OCI-LY1 (cell line): Measurements from ENCODE around the gene SKOR2.

Experiments
- CTCF ChIP-seq: fragments of 200-600 bp; sonication (generic), shearing (Covaris generic); IDR thresholded peaks from 2 replicates; pipeline ENCODE4 v1.5.1; 2017; ENCODE audit warnings: mild to moderate bottlenecking, antibody characterized with exemption, low read length, moderate library complexity, mixed read lengths
- EZH2 ChIP-seq: fragments of 200-600 bp; sonication (generic), shearing (Covaris generic); IDR thresholded peaks from 2 replicates; pipeline ENCODE4 v1.8.0; 2017; ENCODE audit warnings: borderline replicate concordance, mixed run types, mild to moderate bottlenecking, antibody characterized with exemption, low read length, moderate library complexity, mixed read lengths

GRCh38 chr18:47175898-47176575, 75.4 kb downstream of the SKOR2 start, which contains the start of gene IER3IP1:
- peak; percentile 5; the same call in 1 of the 2 replicates for TF ChIP-seq CTCF
- TF ChIP-seq EZH2, result no peak
